HepG2 (cell line): ENCODE measurements around the gene ANKRD35. TPM values are rescaled to one million over a fixed set of nuclear protein-coding genes. Genes with fewer than 3 reads are reported as not detected.

Experiments used
- ASH2L ChIP-seq: fragments of 300-600, 200-600 bp; sonication (generic); IDR thresholded peaks from 2 replicates; pipeline ENCODE4 v1.7.0; 2017; ENCODE audit warnings: low read depth, mild to moderate bottlenecking, moderate library complexity, mixed read lengths, low read length; ENCODE audit not compliant: insufficient read length
- BHLHE40 ChIP-seq: IDR thresholded peaks from 2 replicates; pipeline ENCODE4 v1.6.1; 2011; ENCODE audit warnings: low read length, improper control_type of control experiment
- ERF ChIP-seq: IDR thresholded peaks from 2 replicates; pipeline ENCODE4 v1.6.1; 2018; ENCODE audit warnings: missing biosample characterization, missing genetic modification reagents
- HDAC6 ChIP-seq: fragments of 200-600 bp; sonication (generic); IDR thresholded peaks from 2 replicates; pipeline ENCODE4 v1.7.0; 2017; ENCODE audit warnings: mild to moderate bottlenecking, antibody characterized with exemption, low read length, low read depth
- HNF4A ChIP-seq: sonication (generic); formaldehyde crosslinking; IDR thresholded peaks from 2 replicates; pipeline ENCODE4 v1.4.0; 2020; ENCODE audit warnings: missing genetic modification reagents
- HNRNPUL1 ChIP-seq: fragments of 200-400 bp; formaldehyde crosslinking; IDR thresholded peaks from 2 replicates; pipeline ENCODE4 v1.6.1; 2017; ENCODE audit warnings: low read depth, mild to moderate bottlenecking, low read length, moderate library complexity
- HOXA5 ChIP-seq: sonication (generic); formaldehyde crosslinking; IDR thresholded peaks from 2 replicates; pipeline ENCODE4 v1.4.0; 2020; ENCODE audit warnings: missing genetic modification reagents
- IRF2 ChIP-seq: IDR thresholded peaks from 2 replicates; pipeline ENCODE4 v1.6.1; 2018; ENCODE audit warnings: missing genetic modification reagents, missing compliant biosample characterization
- MATR3 ChIP-seq: sonication (generic); formaldehyde crosslinking; IDR thresholded peaks from 2 replicates; pipeline ENCODE4 v1.4.0; 2020; ENCODE audit warnings: missing genetic modification reagents
- NFIB ChIP-seq: sonication (generic); formaldehyde crosslinking; IDR thresholded peaks from 2 replicates; pipeline ENCODE4 v1.9.0; 2021; ENCODE audit warnings: missing genetic modification reagents, mild to moderate bottlenecking, borderline replicate concordance
- POLR2AphosphoS5 ChIP-seq: IDR thresholded peaks from 2 replicates; pipeline ENCODE4 v1.6.1; 2012; ENCODE audit warnings: low read depth, low read length
- RCOR2 ChIP-seq: IDR thresholded peaks from 2 replicates; pipeline ENCODE4 v1.6.1; 2016; ENCODE audit warnings: missing biosample characterization, missing genetic modification reagents
- REL ChIP-seq: sonication (generic); formaldehyde crosslinking; conservative IDR thresholded peaks from 2 replicates; pipeline ENCODE4 v1.8.0; 2022; ENCODE audit warnings: mild to moderate bottlenecking, missing genetic modification reagents, moderate library complexity
- ZNF20 ChIP-seq: sonication (generic); formaldehyde crosslinking; IDR thresholded peaks from 2 replicates; pipeline ENCODE4 v1.4.0; 2020; ENCODE audit warnings: mild to moderate bottlenecking, moderate library complexity, missing genetic modification reagents
- ZNF317 ChIP-seq: sonication (generic); formaldehyde crosslinking; IDR thresholded peaks from 2 replicates; pipeline ENCODE4 v1.5.0; 2020; ENCODE audit warnings: mild to moderate bottlenecking, missing genetic modification reagents
- ZNF354B ChIP-seq: sonication (generic); formaldehyde crosslinking; IDR thresholded peaks from 2 replicates; pipeline ENCODE4 v1.8.0; 2022; ENCODE audit warnings: mild to moderate bottlenecking, missing genetic modification reagents
- ZNF777 ChIP-seq: sonication (generic); formaldehyde crosslinking; IDR thresholded peaks from 2 replicates; pipeline ENCODE4 v1.4.0; 2020; ENCODE audit warnings: missing genetic modification reagents
- ZSCAN29 ChIP-seq: sonication (generic); formaldehyde crosslinking; conservative IDR thresholded peaks from 2 replicates; pipeline ENCODE4 v1.4.0; 2020; ENCODE audit warnings: mild to moderate bottlenecking, missing genetic modification reagents
- ZSCAN31 ChIP-seq: sonication (generic); formaldehyde crosslinking; IDR thresholded peaks from 2 replicates; pipeline ENCODE4 v1.5.0; 2020; ENCODE audit warnings: low read depth, mild to moderate bottlenecking, missing genetic modification reagents
- polyA plus RNA-seq, 8 experiments: library from polyadenylated mRNA; depleted of rRNA in 3 of 8; stranded (reverse) in 7 of 8; unstranded in 1 of 8; fragments of >200 nt; fragmentation: Illumina TruSeq in 4 of 8; extraction: Trizol in 4 of 8; gene quantifications; 2 replicates each; pipeline versions ENCODE4 v1.2.1 to v1.2.3, GENCODE V29; 2011 to 2016; ENCODE audit warnings: low read depth in 4 of 8, missing spikeins in 1 of 8, mixed read lengths in 1 of 8; ENCODE audit not compliant: insufficient read depth in 1 of 8
- total RNA-seq, 5 experiments: library from RNA; depleted of rRNA; stranded (reverse); fragments of >200 nt; fragmentation: Illumina TruSeq; extraction: Trizol; gene quantifications; 2 replicates each; pipeline ENCODE4 v1.2.3, GENCODE V29; 2016; ENCODE audit warnings: low read depth in 1 of 5
- TF ChIP-seq, protein P1 (sequence below), 2 experiments: sonication (generic) in 1 of 2; formaldehyde crosslinking in 1 of 2; IDR thresholded peaks; 2 replicates each; pipeline versions ENCODE4 v1.4.0 to v1.6.1; 2016 to 2020; ENCODE audit warnings: borderline replicate concordance in 1 of 2, low read depth in 1 of 2, mild to moderate bottlenecking in 1 of 2, missing genetic modification reagents in 1 of 2
- TF ChIP-seq, protein P2 (sequence below): sonication (generic); formaldehyde crosslinking; IDR thresholded peaks from 2 replicates; pipeline ENCODE4 v1.4.0; 2020; ENCODE audit warnings: mild to moderate bottlenecking, missing genetic modification reagents
- TF ChIP-seq, protein P3 (sequence below): sonication (generic); formaldehyde crosslinking; IDR thresholded peaks from 2 replicates; pipeline ENCODE4 v1.5.0; 2020; ENCODE audit warnings: mild to moderate bottlenecking, missing genetic modification reagents

ANKRD35 gene
- total and polyA plus RNA-seq, 2 of the 13 experiments (the other 11 are each of a cell fraction or from before 2014, with no cell fraction given), result 0.02 TPM; not detected in 1

DNA sequence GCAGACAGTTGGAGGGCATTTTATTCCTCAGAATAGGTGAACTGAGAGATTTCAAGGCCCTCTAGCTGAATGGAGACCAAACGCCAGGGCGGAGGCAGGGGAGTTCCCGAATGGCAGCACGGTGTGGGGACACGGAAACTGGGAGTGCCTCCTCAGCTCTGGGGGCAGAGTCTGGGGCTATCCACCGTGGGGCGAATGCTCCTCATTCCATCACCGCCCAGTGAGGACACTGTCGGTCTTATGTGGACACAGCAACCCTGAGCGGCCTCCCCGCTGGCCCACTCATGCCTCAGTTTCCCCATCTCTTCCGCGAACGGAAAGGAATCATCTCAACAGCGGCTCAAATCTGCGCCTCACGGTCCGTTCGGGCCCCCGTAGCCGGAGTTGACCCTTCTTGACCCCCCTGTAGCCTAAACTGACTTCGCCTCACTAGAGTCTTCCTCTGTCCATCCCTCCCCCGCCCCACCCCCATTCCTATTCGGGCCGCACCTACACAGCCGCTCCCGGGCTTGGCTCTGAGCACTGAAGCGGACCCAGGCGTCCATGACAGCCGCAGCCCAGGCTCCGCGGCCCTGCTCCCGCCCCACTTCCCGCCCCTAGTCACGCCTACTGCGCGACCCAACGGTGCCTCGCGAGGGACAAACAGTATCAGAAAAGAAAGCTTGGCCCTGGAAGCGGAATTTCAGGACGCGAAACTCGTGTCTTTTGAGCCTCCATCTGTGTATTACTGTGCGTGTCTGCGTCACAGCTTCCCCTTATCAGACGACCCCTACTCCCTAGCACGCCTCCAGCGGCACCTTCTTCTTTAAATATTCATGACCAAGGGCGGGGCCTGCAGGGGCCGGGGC lies 32.7 kb upstream of the ANKRD35 start, which contains the start of gene PEX11B (continued):
- TF ChIP-seq ZSCAN31 (CRISPR knock-in tag) (no peak; the same call in 1 of the 2 replicates), POLR2AphosphoS5 (0 out of 2 replicates have a peak, but pooled peaks have one; percentile 30), NFIB (no peak), HNF4A (CRISPR knock-in tag) (no peak), HNRNPUL1 (no peak), ZNF20 (CRISPR knock-in tag) (no peak), ZNF317 (CRISPR knock-in tag) (no peak; the same call in 1 of the 2 replicates), ERF (CRISPR knock-in tag) (0 out of 2 replicates have a peak, but pooled peaks have one; percentile 31), BHLHE40 (peak; percentile 9; the same call in 1 of the 2 replicates), IRF2 (peak; percentile 45; the same call in 1 of the 2 replicates), HDAC6 (no peak), REL (CRISPR knock-in tag) (0 out of 2 replicates have a peak, but pooled peaks have one; percentile 38), MATR3 (CRISPR knock-in tag) (no peak), ZNF777 (CRISPR knock-in tag) (no peak), ASH2L (peak; percentile 71), HOXA5 (CRISPR knock-in tag) (0 out of 2 replicates have a peak, but pooled peaks have one; percentile 19), RCOR2 (0 out of 2 replicates have a peak, but pooled peaks have one; percentile 15), ZNF354B (CRISPR knock-in tag) (no peak), ZSCAN29 (0 out of 2 replicates have a peak, but pooled peaks have one; percentile 57)
- TF ChIP-seq, protein P1, sequence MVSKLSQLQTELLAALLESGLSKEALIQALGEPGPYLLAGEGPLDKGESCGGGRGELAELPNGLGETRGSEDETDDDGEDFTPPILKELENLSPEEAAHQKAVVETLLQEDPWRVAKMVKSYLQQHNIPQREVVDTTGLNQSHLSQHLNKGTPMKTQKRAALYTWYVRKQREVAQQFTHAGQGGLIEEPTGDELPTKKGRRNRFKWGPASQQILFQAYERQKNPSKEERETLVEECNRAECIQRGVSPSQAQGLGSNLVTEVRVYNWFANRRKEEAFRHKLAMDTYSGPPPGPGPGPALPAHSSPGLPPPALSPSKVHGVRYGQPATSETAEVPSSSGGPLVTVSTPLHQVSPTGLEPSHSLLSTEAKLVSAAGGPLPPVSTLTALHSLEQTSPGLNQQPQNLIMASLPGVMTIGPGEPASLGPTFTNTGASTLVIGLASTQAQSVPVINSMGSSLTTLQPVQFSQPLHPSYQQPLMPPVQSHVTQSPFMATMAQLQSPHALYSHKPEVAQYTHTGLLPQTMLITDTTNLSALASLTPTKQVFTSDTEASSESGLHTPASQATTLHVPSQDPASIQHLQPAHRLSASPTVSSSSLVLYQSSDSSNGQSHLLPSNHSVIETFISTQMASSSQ (IDR thresholded peaks at IDR 0.05; ENCODE audit: low read depth), result 0 out of 2 replicates have a peak, but pooled peaks have one; percentile 11
- TF ChIP-seq, protein P1 (CRISPR knock-in tag; IDR thresholded peaks at IDR 0.05; ENCODE audit: borderline replicate concordance), result no peak
- TF ChIP-seq, protein P2, sequence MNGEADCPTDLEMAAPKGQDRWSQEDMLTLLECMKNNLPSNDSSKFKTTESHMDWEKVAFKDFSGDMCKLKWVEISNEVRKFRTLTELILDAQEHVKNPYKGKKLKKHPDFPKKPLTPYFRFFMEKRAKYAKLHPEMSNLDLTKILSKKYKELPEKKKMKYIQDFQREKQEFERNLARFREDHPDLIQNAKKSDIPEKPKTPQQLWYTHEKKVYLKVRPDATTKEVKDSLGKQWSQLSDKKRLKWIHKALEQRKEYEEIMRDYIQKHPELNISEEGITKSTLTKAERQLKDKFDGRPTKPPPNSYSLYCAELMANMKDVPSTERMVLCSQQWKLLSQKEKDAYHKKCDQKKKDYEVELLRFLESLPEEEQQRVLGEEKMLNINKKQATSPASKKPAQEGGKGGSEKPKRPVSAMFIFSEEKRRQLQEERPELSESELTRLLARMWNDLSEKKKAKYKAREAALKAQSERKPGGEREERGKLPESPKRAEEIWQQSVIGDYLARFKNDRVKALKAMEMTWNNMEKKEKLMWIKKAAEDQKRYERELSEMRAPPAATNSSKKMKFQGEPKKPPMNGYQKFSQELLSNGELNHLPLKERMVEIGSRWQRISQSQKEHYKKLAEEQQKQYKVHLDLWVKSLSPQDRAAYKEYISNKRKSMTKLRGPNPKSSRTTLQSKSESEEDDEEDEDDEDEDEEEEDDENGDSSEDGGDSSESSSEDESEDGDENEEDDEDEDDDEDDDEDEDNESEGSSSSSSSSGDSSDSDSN (CRISPR knock-in tag), result no peak
- TF ChIP-seq, protein P3, sequence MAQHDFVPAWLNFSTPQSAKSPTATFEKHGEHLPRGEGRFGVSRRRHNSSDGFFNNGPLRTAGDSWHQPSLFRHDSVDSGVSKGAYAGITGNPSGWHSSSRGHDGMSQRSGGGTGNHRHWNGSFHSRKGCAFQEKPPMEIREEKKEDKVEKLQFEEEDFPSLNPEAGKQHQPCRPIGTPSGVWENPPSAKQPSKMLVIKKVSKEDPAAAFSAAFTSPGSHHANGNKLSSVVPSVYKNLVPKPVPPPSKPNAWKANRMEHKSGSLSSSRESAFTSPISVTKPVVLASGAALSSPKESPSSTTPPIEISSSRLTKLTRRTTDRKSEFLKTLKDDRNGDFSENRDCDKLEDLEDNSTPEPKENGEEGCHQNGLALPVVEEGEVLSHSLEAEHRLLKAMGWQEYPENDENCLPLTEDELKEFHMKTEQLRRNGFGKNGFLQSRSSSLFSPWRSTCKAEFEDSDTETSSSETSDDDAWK (CRISPR knock-in tag), result no peak
